HepG2 (cell line): Measurements from ENCODE around the gene TBC1D24. TPM values are rescaled to one million over a fixed set of nuclear protein-coding genes. Genes with fewer than 3 reads are reported as not detected.

Experiments
- BCLAF1 ChIP-seq: fragments of 450-650 bp; IDR thresholded peaks from 2 replicates; pipeline ENCODE4 v1.6.1; 2017; ENCODE audit warnings: mild to moderate bottlenecking
- FOXC1 ChIP-seq: sonication (generic); formaldehyde crosslinking; IDR thresholded peaks from 2 replicates; pipeline ENCODE4 v1.8.0; 2022; ENCODE audit warnings: mild to moderate bottlenecking, missing genetic modification reagents, borderline replicate concordance
- MAX ChIP-seq: IDR thresholded peaks from 2 replicates; pipeline ENCODE4 v1.6.1; 2012; ENCODE audit warnings: inconsistent platforms
- MLXIP ChIP-seq: sonication (generic); formaldehyde crosslinking; IDR thresholded peaks from 2 replicates; pipeline ENCODE4 v1.9.0; 2021; ENCODE audit warnings: missing genetic modification reagents, borderline replicate concordance
- NR2F1 ChIP-seq, 2 experiments: fragments of 450-650 bp in 1 of 2; formaldehyde crosslinking in 1 of 2; IDR thresholded peaks; 2 replicates each; pipeline versions ENCODE4 v1.5.0 to v1.6.1; 2016 to 2020; ENCODE audit warnings: mild to moderate bottlenecking in 1 of 2, missing compliant biosample characterization in 1 of 2, missing genetic modification reagents in 1 of 2, moderate library complexity in 1 of 2
- SNAI1 ChIP-seq: sonication (generic); formaldehyde crosslinking; IDR thresholded peaks from 2 replicates; pipeline ENCODE4 v1.5.0; 2020; ENCODE audit warnings: mild to moderate bottlenecking, missing genetic modification reagents, borderline replicate concordance
- TOE1 ChIP-seq: sonication (generic); formaldehyde crosslinking; IDR thresholded peaks from 2 replicates; pipeline ENCODE4 v1.4.0; 2020; ENCODE audit warnings: mild to moderate bottlenecking, missing genetic modification reagents
- XRCC5 ChIP-seq: fragments of 200-400 bp; formaldehyde crosslinking; optimal IDR thresholded peaks from 2 replicates; pipeline ENCODE3; 2017; ENCODE audit warnings: mild to moderate bottlenecking, low read length
- ZMAT5 ChIP-seq: sonication (generic); formaldehyde crosslinking; IDR thresholded peaks from 2 replicates; pipeline ENCODE4 v1.5.0; 2020; ENCODE audit warnings: mild to moderate bottlenecking, low read depth, missing genetic modification reagents, borderline replicate concordance
- ZNF142 ChIP-seq: sonication (generic); formaldehyde crosslinking; IDR thresholded peaks from 2 replicates; pipeline ENCODE4 v1.4.0; 2020; ENCODE audit warnings: missing genetic modification reagents
- ZNF446 ChIP-seq: sonication (generic); formaldehyde crosslinking; IDR thresholded peaks from 2 replicates; pipeline ENCODE4 v1.5.0; 2020; ENCODE audit warnings: mild to moderate bottlenecking, missing genetic modification reagents
- ZNF513 ChIP-seq: sonication (generic); formaldehyde crosslinking; conservative IDR thresholded peaks from 2 replicates; pipeline ENCODE4 v1.5.0; 2020; ENCODE audit warnings: missing genetic modification reagents
- ZSCAN29 ChIP-seq: sonication (generic); formaldehyde crosslinking; conservative IDR thresholded peaks from 2 replicates; pipeline ENCODE4 v1.4.0; 2020; ENCODE audit warnings: mild to moderate bottlenecking, missing genetic modification reagents
- polyA plus RNA-seq, 8 experiments: library from polyadenylated mRNA; depleted of rRNA in 3 of 8; stranded (reverse) in 7 of 8; unstranded in 1 of 8; fragments of >200 nt; fragmentation: Illumina TruSeq in 4 of 8; extraction: Trizol in 4 of 8; gene quantifications; 2 replicates each; pipeline versions ENCODE4 v1.2.1 to v1.2.3, GENCODE V29; 2011 to 2016; ENCODE audit warnings: low read depth in 4 of 8, missing spikeins in 1 of 8, mixed read lengths in 1 of 8; ENCODE audit not compliant: insufficient read depth in 1 of 8
- total RNA-seq, 5 experiments: library from RNA; depleted of rRNA; stranded (reverse); fragments of >200 nt; fragmentation: Illumina TruSeq; extraction: Trizol; gene quantifications; 2 replicates each; pipeline ENCODE4 v1.2.3, GENCODE V29; 2016; ENCODE audit warnings: low read depth in 1 of 5

The TBC1D24 gene
- total and polyA plus RNA-seq, 2 of the 13 experiments (the other 11 are each of a cell fraction or from before 2014, with no cell fraction given) = 7.7 to 13.7 TPM

GRCh38 chr16:2513405-2514332, 38.7 kb downstream of the TBC1D24 start, which contains the start of gene ATP6V0C (continued):
- TF ChIP-seq ZNF513 (CRISPR knock-in tag) (no peak), ZNF142 (CRISPR knock-in tag) (peak; percentile 95), XRCC5 (peak; percentile 50), ZSCAN29 (CRISPR knock-in tag) (no peak), TOE1 (CRISPR knock-in tag) (no peak), BCLAF1 (no peak), MAX (peak; percentile 40), SNAI1 (CRISPR knock-in tag) (no peak), MLXIP (no peak), NR2F1 (CRISPR knock-in tag; IDR thresholded peaks at IDR 0.05) (no peak), FOXC1 (no peak; the same call in 1 of the 2 replicates), ZNF446 (CRISPR knock-in tag) (peak; percentile 91; the same call in 1 of the 2 replicates), ZMAT5 (no peak)
